HG02678 (cell line): ENCODE data around the gene RNF217.

ENCODE experiments used
- ATAC-seq: cut with Tn5 transposase; IDR thresholded peaks from one replicate; pipeline ENCODE4 v1.9.1; 2021; ENCODE audit warnings: mild to moderate bottlenecking, moderate library complexity; ENCODE audit not compliant: unreplicated experiment

Gene RNF217

DNA sequence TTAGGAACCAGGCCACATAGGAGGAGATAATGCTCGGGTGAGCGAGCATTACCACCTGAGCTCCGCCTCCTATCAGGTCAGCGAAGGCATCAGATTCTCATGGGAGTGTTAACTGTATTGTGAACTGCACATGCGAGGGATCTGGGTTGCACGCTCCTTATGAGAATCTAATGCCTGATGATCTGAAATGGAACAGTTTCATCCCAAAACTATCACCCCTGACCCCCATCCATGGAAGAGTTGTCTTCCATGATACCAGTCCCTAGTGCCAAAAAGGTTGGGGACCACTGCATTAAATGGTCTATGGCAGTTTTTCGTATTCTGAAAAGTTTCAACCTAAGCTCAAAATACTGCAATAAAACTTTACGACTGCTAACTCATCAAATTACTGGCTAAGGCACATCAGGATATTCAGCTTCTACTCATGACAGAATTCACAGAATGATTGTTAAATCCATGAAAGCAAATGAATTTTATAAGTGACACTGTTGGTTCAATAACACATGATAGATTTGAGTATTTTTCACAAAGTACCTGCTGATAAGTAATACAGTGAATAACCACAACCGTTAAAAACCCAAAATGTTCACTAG is 25.9 kb downstream of the RNF217 start:
- ATAC-seq, result no peak

GRCh38 chr6:124989136-124989983 is 27.1 kb downstream of the RNF217 start:
- ATAC-seq, result no peak

GRCh38 chr6:124990988-124991387 is 28.8 kb downstream of the RNF217 start:
- ATAC-seq, result no peak

DNA sequence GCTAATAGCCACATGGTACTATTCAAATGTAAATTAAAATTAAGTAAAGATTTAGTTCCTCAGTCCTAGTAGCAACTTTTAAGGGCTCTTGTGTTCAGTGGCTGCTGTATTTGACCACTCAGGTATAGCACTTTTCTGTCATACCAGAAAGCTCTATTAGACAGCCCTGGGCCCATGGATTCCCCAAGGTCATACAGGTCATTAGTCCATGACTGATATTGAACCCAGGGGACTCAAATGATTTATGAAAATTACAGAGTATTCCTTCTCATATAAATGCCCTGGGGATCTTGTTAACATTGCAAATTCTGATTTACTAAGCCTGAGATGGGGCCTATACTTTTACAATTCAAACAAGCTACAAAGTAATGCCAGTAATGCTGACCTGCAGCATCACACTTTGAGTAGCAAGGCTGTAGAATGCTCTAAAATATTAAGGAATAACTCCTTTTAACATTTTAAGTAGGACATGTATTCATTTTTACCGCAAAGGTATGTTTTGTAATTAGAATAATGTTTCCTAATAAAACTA is 29.6 kb downstream of the RNF217 start:
- no peak for ATAC-seq

DNA sequence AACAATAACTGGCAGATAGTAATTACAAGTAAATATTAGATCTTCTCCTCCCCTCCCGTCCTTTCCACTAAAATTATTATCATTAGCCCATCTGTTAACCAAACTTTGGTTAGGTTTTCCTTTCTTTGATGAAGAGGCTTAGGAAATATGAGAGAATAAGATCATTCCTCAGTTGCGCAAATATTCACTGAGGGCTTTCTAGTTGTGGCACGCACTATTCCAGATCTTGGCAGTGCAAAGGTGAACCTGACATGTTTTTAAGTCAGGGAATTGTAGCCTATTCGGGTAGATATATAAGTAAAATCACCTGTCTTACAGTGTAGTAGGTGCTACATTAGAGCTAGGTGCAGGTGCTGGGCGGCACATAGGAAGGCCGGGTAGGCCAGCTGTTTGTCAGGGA is 31.1 kb downstream of the RNF217 start:
- no peak for ATAC-seq

- no peak for ATAC-seq
Measured at GRCh38 chr6:124994648-124995047, 32.4 kb downstream of the RNF217 start.

DNA sequence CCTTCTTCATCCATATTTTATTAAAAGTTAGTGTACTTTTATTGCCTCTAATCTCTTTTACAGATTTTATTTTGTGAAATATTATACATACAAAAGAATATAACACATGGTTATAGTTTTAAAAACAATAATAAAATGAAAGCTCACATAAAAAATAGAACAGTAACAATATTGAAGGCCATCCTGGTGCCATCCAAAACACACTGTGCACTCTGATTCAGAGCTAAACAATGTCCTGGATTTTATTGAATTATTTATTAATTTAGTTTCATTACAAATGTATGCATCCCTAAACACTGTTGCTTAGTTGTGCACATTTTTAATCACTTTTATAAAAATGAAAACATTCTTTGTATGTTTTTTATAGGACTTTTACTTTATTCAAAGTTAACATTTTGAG is 32.9 kb downstream of the RNF217 start:
- no peak for ATAC-seq

- ATAC-seq, result no peak
Measured at GRCh38 chr6:124995645-124996325, 33.5 kb downstream of the RNF217 start.

DNA sequence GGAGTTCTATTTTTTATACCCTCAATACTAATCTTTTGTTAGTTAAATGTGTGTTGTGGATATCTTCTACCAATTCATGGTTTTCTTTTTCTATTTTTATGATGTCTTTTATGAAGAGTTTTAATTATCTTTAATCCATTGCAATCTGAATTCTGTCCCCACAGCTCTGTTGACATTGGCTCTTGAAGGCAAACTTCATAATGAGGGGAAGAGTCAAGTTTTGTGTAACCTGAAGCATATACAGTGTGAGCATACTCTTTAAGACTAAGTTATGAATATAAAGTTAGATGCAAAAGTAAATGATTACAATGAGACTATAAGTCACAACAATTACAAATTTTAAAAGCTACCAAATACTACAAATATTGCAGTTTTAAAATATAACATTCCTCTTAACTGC is 34.2 kb downstream of the RNF217 start:
- ATAC-seq, result no peak

GRCh38 chr6:124997196-124997875 is 35.1 kb downstream of the RNF217 start:
- ATAC-seq, result no peak

- no peak for ATAC-seq
Measured at GRCh38 chr6:124999105-124999764, 37.0 kb downstream of the RNF217 start.

- no peak for ATAC-seq
Measured at GRCh38 chr6:125001684-125002405, 39.6 kb downstream of the RNF217 start.

GRCh38 chr6:125002406-125002741 is 40.1 kb downstream of the RNF217 start:
- ATAC-seq, result no peak

GRCh38 chr6:125003070-125003469 is 40.8 kb downstream of the RNF217 start:
- no peak for ATAC-seq

- no peak for ATAC-seq
Measured at GRCh38 chr6:125004198-125004597, 42.0 kb downstream of the RNF217 start.

DNA sequence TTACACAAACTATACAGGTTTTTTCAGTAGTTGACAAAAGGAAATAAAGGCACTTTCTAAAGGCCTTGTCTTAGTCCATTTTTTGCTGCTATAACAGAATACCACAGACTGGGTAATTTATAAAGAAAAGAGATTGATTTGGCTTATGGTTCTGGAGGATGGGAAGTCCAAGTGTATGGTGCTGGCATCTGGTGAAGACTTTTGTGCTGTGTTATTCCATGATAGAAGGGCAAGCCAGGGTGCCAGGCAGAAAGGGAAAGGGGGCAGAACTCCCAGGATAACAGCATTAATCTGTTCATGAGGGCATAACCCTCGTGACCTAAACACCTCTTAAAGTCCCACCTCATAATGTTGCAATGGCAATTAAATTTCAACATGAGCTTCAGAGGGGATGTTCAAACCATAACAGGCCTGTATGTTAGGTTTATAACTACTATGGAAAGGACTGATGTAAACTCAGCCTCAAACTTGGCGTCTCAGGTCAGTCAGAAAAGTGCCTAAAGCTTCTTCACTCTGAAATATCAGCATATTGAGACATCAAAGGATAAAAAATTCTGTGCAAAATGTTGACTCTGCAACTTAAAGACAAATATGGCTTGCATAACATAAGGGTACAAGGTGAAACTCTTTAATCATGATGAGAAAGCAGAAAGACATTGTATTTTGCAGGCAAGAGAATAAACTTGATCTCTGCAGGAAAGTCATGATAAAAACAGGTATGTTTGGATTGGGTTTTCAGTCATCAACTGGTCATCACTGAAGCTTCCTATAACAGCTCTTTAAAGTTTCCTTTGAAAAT is 42.8 kb downstream of the RNF217 start:
- no peak for ATAC-seq

- ATAC-seq, result no peak
Measured at GRCh38 chr6:125008261-125008703, 46.0 kb downstream of the RNF217 start.

DNA sequence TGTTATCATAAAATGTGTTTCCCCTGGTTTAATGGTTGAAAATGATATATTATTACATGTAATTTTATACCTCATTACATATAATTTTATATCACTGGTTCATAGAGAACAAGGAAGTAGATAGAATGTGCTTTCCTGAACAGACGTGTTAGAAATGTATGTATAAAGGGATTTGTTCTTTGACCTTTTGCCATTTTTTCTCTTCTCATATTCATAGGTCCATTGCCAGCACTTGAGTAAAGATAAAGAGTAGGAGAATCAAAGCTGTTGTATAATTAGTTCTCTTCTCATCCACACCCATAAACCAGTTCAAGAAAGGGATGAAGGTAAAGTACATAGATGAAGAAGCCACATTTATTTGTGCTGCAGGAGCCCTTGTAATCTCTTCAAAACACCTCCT is 46.7 kb downstream of the RNF217 start:
- no peak for ATAC-seq

GRCh38 chr6:125009578-125009977 is 47.3 kb downstream of the RNF217 start:
- ATAC-seq, result no peak
